SIG-M5 (cell line): Measurements from ENCODE around the gene SMAD3.

ENCODE experiments used
- DNase-seq: peaks from one replicate; lab custom pipeline; 2025; lab: John Stamatoyannopoulos, UW

Gene SMAD3

DNA sequence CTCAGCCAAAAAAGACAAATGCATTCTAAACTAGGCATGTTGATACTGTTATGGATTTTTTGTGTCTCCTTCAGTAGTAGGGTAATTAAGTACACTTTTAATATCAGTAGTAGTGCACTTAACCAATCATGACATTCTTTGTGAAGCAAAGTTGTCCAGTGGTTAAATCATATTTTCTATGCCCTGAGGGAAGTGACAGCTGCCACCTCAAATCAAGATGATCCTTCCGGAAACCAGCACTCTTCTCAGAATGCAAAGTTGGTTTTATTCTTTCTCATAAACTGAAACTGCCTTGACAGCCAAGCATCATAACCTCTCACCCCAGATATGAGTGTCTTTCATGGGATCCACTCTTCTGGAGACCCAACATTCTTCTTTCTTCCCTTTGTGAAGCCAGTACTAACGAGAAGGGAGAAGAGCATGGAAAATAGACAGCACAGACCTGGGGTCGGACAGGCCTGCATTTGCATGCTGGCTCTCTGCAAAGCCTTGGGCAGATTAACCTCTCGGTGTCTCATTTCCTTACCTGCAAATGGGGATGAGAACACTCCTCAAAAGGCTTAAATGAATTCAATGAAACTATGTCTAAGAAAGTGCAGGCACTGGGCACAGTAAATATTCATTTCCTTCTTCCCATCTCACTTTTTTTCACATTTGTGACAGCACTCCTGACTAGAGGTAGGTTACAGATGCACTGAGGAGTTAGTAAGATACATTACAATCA lies 175.9 kb downstream of the SMAD3 start:
- no peak for DNase-seq

DNA sequence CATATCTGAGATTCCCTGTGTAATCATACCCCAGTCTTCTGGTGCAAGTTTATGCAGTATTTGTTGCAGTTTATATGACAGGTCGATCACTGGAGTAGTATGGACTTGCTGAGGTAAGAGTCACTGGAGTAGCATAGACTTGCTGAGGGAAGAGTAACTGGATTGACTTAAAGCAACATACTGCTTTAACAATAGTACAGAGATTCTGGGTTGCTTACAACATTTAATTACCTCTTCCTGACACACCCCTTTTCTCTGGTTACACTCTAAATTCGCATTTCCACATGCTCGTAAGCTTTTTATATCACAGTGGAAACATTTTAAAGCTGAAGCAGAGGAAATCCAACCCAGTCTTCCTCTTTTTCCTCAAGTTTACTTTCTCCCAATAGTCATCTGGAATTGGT lies 177.3 kb downstream of the SMAD3 start:
- DNase-seq: no peak
